Neural crest cell (in vitro differentiated cells): Measurements from ENCODE around the gene OR1J4. TPM values are rescaled to one million over a fixed set of nuclear protein-coding genes. Genes with fewer than 3 reads are reported as not detected.

ENCODE experiments used
- DNase-seq: peaks from one replicate; pipeline ENCODE4 v3.0.0; 2021; ENCODE audit warnings: low read depth, mixed read lengths, low spot score
- H3K27ac Mint-ChIP-seq: one replicate; pipeline ENCODE4 v1.8.0; 2021; ENCODE audit warnings: mild to moderate bottlenecking, mixed read lengths; ENCODE audit not compliant: unreplicated experiment
- H3K27me3 Mint-ChIP-seq: 2 replicates; pipeline ENCODE4 v1.8.0; 2021; ENCODE audit warnings: low read depth, mild to moderate bottlenecking, mixed read lengths
- H3K36me3 Mint-ChIP-seq: 2 replicates; pipeline ENCODE4 v1.8.0; 2021; ENCODE audit warnings: low read depth, mild to moderate bottlenecking, mixed read lengths
- H3K4me1 Mint-ChIP-seq: 2 replicates; pipeline ENCODE4 v1.8.0; 2021; ENCODE audit warnings: mixed read lengths
- H3K4me3 Mint-ChIP-seq: one replicate; pipeline ENCODE4 v1.8.0; 2021; ENCODE audit warnings: mild to moderate bottlenecking, mixed read lengths
- H3K9me3 Mint-ChIP-seq: 2 replicates; pipeline ENCODE4 v1.8.0; 2021; ENCODE audit warnings: mixed read lengths
- CTCF ChIP-seq: fragments of 200-600 bp; sonication (generic); conservative IDR thresholded peaks from 2 replicates; pipeline ENCODE4 v1.5.0; 2021; ENCODE audit warnings: antibody characterized with exemption, mild to moderate bottlenecking
- total RNA-seq: library from RNA; stranded (reverse); gene quantifications from 2 replicates; pipeline ENCODE4 v1.2.1, GENCODE V29; 2021

The OR1J4 gene
- total RNA-seq, 1 donor from 2014 or later = not detected

- Mint-ChIP-seq H3K9me3 (peaks cover 6% of the 10 kb centered on the region), H3K4me3 (no peak overlapping the region), H3K4me1 (no peaks in the 10 kb centered on the region), H3K27me3 (peaks cover 47% of the 10 kb centered on the region), H3K27ac (no peak overlapping the region), H3K36me3 (no peaks in the 10 kb centered on the region)
- peak; percentile 69 for TF ChIP-seq CTCF
- no peak for DNase-seq
Measured at GRCh38 chr9:122498883-122499288, 20.1 kb upstream of the OR1J4 start.

GRCh38 chr9:122506964-122507363 lies 12.0 kb upstream of the OR1J4 start:
- Mint-ChIP-seq H3K27ac (no peak overlapping the region), H3K27me3 (peaks cover 47% of the 10 kb centered on the region), H3K4me3 (no peak overlapping the region), H3K9me3 (peaks cover 4% of the 10 kb centered on the region), H3K4me1 (no peaks in the 10 kb centered on the region), H3K36me3 (no peaks in the 10 kb centered on the region)
- DNase-seq = no peak
- TF ChIP-seq CTCF = no peak

GRCh38 chr9:122510502-122510901 lies 8.4 kb upstream of the OR1J4 start, which contains the start of gene OR1J2:
Gene OR1J2, plus strand, starts transcription at chr9:122510802. Its CDS starts 0 bp downstream, at chr9:122510802.
- TF ChIP-seq CTCF = no peak
- Mint-ChIP-seq H3K36me3 (no peaks in the 10 kb centered on the region), H3K4me3 (no peak within 1 kb of the TSS), H3K9me3 (peaks cover 3% of the 10 kb centered on the region), H3K4me1 (no peaks in the 10 kb centered on the region), H3K27me3 (peaks cover 57% of the 10 kb centered on the region), H3K27ac (no peak within 1 kb of the TSS)
- no peak for DNase-seq

- peaks cover 8% of the 10 kb centered on the region for H3K9me3 Mint-ChIP-seq
- H3K27ac Mint-ChIP-seq = no peak overlapping the region
- H3K4me1 Mint-ChIP-seq = no peaks in the 10 kb centered on the region
- no peak overlapping the region for H3K4me3 Mint-ChIP-seq
- no peaks in the 10 kb centered on the region for H3K36me3 Mint-ChIP-seq
- no peak for DNase-seq
- TF ChIP-seq CTCF = no peak
- peaks cover 17% of the 10 kb centered on the region for H3K27me3 Mint-ChIP-seq
Measured at GRCh38 chr9:122518226-122518625, 715 bp upstream of the OR1J4 start.

- TF ChIP-seq CTCF = no peak
- H3K27ac Mint-ChIP-seq = no peak overlapping the region
- H3K36me3 Mint-ChIP-seq = no peaks in the 10 kb centered on the region
- H3K4me1 Mint-ChIP-seq = no peaks in the 10 kb centered on the region
- peaks cover 11% of the 10 kb centered on the region for H3K27me3 Mint-ChIP-seq
- DNase-seq = no peak
- H3K4me3 Mint-ChIP-seq = no peak overlapping the region
- peaks cover 11% of the 10 kb centered on the region for H3K9me3 Mint-ChIP-seq
Measured at GRCh38 chr9:122519376-122519775, 435 bp downstream of the OR1J4 start.

GRCh38 chr9:122526602-122527001 lies 7.7 kb downstream of the OR1J4 start:
- no peak overlapping the region for H3K27ac Mint-ChIP-seq
- no peak for TF ChIP-seq CTCF
- H3K4me3 Mint-ChIP-seq = no peak overlapping the region
- H3K4me1 Mint-ChIP-seq = no peaks in the 10 kb centered on the region
- H3K36me3 Mint-ChIP-seq = no peaks in the 10 kb centered on the region
- H3K9me3 Mint-ChIP-seq = peaks cover 26% of the 10 kb centered on the region
- peaks cover 17% of the 10 kb centered on the region for H3K27me3 Mint-ChIP-seq
- DNase-seq = no peak
